ENCODE measurements around the gene CHST8.

GRCh38 chr19:33754361-33754760 lies 132.6 kb downstream of the CHST8 start:
- no peak for TF ChIP-seq CTCF (conservative IDR thresholded peaks at IDR 0.05 in 1 of 2, IDR thresholded peaks at IDR 0.05 in 1 of 2; ENCODE audit: extremely low read depth in 1 of 2, insufficient read depth in 1 of 2, low read depth in 1 of 2, low read length in 2 of 2)
- no peak for TF ChIP-seq EZH2 (IDR thresholded peaks at IDR 0.05; ENCODE audit: borderline replicate concordance, low read length)

Data from mammary epithelial cell (primary cell).